Measurements from ENCODE around the gene TLCD3A. TPM values are rescaled to one million over a fixed set of nuclear protein-coding genes. Genes with fewer than 3 reads are reported as not detected.
"Not testable (repeated sequence)": the region's sequence is repeated elsewhere in the genome, so short reads cannot be mapped to it uniquely, and the experiment has no call there.

The TLCD3A gene
- total RNA-seq, 1 donor from 2014 or later = 28.2 TPM

DNA sequence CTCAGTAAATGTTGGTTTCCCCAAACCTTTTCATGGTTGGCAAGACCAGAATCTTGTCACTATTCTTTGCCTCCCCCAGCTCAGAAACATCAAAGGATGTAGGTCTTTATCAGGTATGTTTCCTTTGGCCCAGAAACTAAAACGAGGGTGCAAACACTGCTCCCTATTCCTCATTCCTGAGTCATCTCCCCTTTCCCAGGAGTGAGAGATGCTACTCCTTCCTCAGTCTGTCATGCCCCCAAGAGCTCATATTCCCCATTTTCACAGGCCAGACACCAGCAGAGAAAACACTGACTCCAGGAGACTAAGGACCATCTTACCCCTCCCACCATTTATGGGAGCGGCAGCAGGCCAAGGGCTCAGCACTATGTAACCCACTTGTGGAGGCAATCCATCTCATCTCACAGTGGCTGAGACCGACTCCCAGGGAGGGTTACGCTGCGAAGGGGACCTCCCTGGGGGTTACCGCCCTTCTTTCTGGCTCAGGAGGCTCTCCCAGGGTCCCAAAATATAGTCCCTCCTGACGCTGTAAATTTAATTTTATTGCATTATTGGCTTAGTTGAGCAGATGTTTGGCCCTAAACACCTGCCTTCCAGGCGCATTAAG is 18.1 kb downstream of the TLCD3A start:
- H3K9me3 Mint-ChIP-seq (ENCODE audit: low read depth) = no peaks in the 10 kb centered on the region
- H3K27ac Mint-ChIP-seq (ENCODE audit: unreplicated experiment) = no peak overlapping the region
- H3K4me1 Mint-ChIP-seq (ENCODE audit: low read depth) = peaks cover 25% of the 10 kb centered on the region
- H3K27me3 Mint-ChIP-seq (ENCODE audit: low read depth) = no peaks in the 10 kb centered on the region
- TF ChIP-seq CTCF (IDR thresholded peaks at IDR 0.05) = no peak
- H3K36me3 Mint-ChIP-seq (ENCODE audit: low read depth) = peaks cover 5% of the 10 kb centered on the region
- H3K4me3 Mint-ChIP-seq (ENCODE audit: unreplicated experiment) = peak overlapping the region; percentile 94
- DNase-seq (ENCODE audit: low spot score) = no peak

DNA sequence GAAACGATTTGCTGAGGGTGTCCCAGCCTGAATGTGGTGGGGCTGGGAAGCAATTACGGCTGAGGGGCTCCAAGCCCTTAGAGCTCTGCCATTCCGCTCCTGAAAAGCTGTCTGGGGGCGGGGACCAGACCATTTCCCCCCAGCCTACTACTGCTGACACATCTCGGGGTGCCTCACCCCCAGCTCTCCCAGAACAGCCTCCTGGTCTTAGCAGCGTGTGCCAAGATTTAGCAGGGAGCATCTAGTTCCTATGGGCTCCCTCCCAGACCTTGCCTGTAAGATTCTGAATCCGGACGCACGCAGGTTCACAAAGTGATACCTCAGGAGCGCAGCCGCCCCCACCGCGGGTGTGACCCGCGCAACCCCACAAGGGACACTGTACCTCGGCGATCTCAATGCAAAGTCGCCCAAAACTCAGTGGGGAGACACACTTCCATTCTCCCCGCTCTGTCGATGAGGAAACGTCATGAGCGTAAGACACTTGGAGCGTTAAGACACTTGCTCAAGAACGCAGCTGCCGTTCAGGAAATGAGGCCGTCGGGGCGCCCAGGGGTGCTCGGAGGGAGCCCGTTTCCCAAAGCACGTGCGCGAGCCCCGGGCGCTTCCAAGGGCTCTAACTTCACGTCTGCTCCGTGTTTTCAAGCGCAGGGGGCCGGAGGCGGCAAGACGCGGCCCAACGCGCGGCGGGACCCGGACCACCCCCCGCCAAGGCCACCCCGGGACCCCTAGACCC is 19.0 kb downstream of the TLCD3A start:
- DNase-seq (ENCODE audit: low spot score) = no peak
- H3K27ac Mint-ChIP-seq (ENCODE audit: unreplicated experiment) = peak overlapping the region; percentile 83
- H3K4me3 Mint-ChIP-seq (ENCODE audit: unreplicated experiment) = peak overlapping the region; percentile 94
- TF ChIP-seq CTCF (IDR thresholded peaks at IDR 0.05) = no peak
- H3K9me3 Mint-ChIP-seq (ENCODE audit: low read depth) = no peaks in the 10 kb centered on the region
- H3K27me3 Mint-ChIP-seq (ENCODE audit: low read depth) = no peaks in the 10 kb centered on the region
- H3K36me3 Mint-ChIP-seq (ENCODE audit: low read depth) = peaks cover 5% of the 10 kb centered on the region
- peaks cover 25% of the 10 kb centered on the region for H3K4me1 Mint-ChIP-seq (ENCODE audit: low read depth)

DNA sequence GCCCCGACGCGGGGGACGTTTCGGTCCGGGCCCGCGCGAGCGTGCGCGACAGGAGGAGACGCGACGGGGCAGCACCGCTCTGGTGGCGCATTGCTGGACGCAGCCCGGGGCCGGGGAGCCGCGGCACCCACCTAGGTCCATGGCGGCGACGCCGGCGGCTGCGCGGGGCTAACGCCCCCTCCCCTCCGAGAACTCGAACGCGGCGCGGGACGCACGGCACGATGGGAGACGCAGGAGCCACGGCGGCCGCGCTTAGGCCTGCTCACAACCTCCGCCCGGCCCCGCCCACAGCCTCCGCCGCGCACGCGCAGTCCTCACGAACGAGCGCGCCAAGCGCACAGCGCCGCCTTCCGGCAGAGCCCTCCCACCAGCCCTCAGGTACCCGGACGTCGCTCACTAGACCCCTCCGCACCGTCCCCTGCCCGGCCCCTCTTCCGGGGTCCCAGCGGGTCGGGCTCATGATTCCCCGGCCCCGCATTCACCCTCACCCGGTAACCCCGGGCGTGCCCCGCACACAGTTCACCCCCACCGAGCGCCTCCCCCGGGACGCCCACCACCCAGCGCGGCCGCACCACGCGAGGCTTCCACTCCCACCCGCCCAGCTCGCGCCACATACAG is 19.7 kb downstream of the TLCD3A start, which contains the start of gene GEMIN4:
GEMIN4 (minus strand) TSS at position 263 of the 618 bp plus-strand sequence; CDS start at position 141, 122 bp downstream.
- Mint-ChIP-seq H3K27ac (ENCODE audit: unreplicated experiment) (peak within 1 kb of the TSS; percentile 83), H3K9me3 (ENCODE audit: low read depth) (no peaks in the 10 kb centered on the region), H3K4me3 (ENCODE audit: unreplicated experiment) (peak within 1 kb of the TSS; percentile 94), H3K27me3 (ENCODE audit: low read depth) (no peaks in the 10 kb centered on the region), H3K36me3 (ENCODE audit: low read depth) (peaks cover 6% of the 10 kb centered on the region), H3K4me1 (ENCODE audit: low read depth) (peaks cover 25% of the 10 kb centered on the region)
- TF ChIP-seq CTCF (IDR thresholded peaks at IDR 0.05) = peak; percentile 99
- peak; percentile 96 for DNase-seq (ENCODE audit: low spot score)

DNA sequence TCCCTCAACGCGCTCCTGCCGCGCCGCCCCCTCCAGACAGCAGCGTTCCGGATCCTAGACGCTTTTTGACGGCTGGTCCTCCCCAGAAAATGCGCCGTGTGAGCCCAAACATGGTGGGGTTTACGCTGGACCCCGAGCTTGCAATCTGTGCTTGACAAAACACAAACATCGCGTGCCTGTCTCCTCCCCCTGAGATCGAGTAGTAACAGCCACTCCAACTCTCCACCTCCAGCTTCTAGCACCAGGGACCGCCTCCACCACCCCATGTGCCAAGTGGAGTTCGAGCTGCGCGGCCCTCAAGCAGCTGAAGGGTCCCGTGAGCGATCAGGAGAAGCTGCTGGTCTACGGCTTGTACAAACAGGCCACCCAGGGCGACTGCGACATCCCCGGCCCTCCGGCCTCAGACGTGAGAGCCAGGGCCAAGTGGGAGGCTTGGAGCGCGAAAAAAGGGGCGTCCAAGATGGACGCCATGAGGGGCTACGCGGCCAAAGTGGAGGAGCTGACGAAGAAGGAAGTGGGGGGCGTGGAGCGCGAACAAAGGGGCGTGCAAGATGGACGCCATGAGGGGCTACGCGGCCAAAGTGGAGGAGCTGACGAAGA is 20.3 kb downstream of the TLCD3A start:
- Mint-ChIP-seq H3K27ac (ENCODE audit: unreplicated experiment) (peak overlapping the region; percentile 47), H3K4me1 (ENCODE audit: low read depth) (peaks cover 25% of the 10 kb centered on the region), H3K36me3 (ENCODE audit: low read depth) (peaks cover 8% of the 10 kb centered on the region), H3K9me3 (ENCODE audit: low read depth) (no peaks in the 10 kb centered on the region), H3K4me3 (ENCODE audit: unreplicated experiment) (peak overlapping the region; percentile 94), H3K27me3 (ENCODE audit: low read depth) (no peaks in the 10 kb centered on the region)
- no peak for TF ChIP-seq CTCF (IDR thresholded peaks at IDR 0.05)
- DNase-seq (ENCODE audit: low spot score) = no peak

GRCh38 chr17:753418-753817 is 21.0 kb downstream of the TLCD3A start:
- Mint-ChIP-seq H3K36me3 (ENCODE audit: low read depth) (peaks cover 8% of the 10 kb centered on the region), H3K27me3 (ENCODE audit: low read depth) (no peaks in the 10 kb centered on the region), H3K27ac (ENCODE audit: unreplicated experiment) (no peak overlapping the region), H3K4me1 (ENCODE audit: low read depth) (peaks cover 25% of the 10 kb centered on the region), H3K4me3 (ENCODE audit: unreplicated experiment) (peak overlapping the region; percentile 31), H3K9me3 (ENCODE audit: low read depth) (no peaks in the 10 kb centered on the region)
- no peak for TF ChIP-seq CTCF (IDR thresholded peaks at IDR 0.05)
- no peak for DNase-seq (ENCODE audit: low spot score)

DNA sequence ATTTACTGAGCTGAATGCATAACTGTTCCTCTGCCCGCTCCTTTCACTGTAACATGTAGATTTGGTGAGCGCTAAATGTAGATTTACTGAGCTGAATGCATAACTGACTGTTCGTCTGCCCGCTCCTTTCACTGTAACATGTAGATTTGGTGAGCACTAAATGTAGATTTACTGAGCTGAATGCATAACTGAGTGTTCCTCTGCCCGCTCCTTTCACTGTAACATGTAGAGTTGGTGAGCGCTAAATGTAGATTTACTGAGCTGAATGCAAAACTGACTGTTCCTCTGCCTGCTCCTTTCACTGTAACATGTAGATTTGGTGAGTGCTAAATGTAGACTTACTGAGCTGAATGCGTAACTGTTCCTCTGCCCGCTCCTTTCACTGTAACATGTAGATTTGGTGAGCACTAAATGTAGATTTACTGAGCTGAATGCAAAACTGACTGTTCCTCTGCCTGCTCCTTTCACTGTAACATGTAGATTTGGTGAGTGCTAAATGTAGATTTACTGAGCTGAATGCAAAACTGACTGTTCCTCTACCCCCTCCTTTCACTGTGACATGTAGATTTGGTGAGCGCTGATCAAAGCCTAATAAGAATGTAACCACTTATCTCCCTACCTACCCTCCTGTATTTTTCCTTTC is 23.0 kb downstream of the TLCD3A start:
- not testable (repeated sequence) for H3K27me3 Mint-ChIP-seq (ENCODE audit: low read depth); H3K27ac Mint-ChIP-seq (ENCODE audit: unreplicated experiment); H3K9me3 Mint-ChIP-seq (ENCODE audit: low read depth); DNase-seq (ENCODE audit: low spot score); H3K4me3 Mint-ChIP-seq (ENCODE audit: unreplicated experiment)
- Mint-ChIP-seq H3K4me1 (ENCODE audit: low read depth) (peaks cover 17% of the 10 kb centered on the region), H3K36me3 (ENCODE audit: low read depth) (peaks cover 18% of the 10 kb centered on the region)

GRCh38 chr17:756010-756567 is 23.7 kb downstream of the TLCD3A start:
- not testable (repeated sequence) for H3K4me3 Mint-ChIP-seq (ENCODE audit: unreplicated experiment); H3K9me3 Mint-ChIP-seq (ENCODE audit: low read depth); DNase-seq (ENCODE audit: low spot score); H3K27me3 Mint-ChIP-seq (ENCODE audit: low read depth); H3K27ac Mint-ChIP-seq (ENCODE audit: unreplicated experiment)
- Mint-ChIP-seq H3K36me3 (ENCODE audit: low read depth) (peaks cover 19% of the 10 kb centered on the region), H3K4me1 (ENCODE audit: low read depth) (peaks cover 11% of the 10 kb centered on the region)

Data from chondrocyte (in vitro differentiated cells).